Measurements from ENCODE around the gene CCDC85B. TPM values are rescaled to one million over a fixed set of nuclear protein-coding genes. Genes with fewer than 3 reads are reported as not detected.

Gene CCDC85B
- total and polyA plus RNA-seq, 2 of the 13 experiments (the other 11 are each of a cell fraction or from before 2014, with no cell fraction given) = 8.2 to 19.5 TPM

DNA sequence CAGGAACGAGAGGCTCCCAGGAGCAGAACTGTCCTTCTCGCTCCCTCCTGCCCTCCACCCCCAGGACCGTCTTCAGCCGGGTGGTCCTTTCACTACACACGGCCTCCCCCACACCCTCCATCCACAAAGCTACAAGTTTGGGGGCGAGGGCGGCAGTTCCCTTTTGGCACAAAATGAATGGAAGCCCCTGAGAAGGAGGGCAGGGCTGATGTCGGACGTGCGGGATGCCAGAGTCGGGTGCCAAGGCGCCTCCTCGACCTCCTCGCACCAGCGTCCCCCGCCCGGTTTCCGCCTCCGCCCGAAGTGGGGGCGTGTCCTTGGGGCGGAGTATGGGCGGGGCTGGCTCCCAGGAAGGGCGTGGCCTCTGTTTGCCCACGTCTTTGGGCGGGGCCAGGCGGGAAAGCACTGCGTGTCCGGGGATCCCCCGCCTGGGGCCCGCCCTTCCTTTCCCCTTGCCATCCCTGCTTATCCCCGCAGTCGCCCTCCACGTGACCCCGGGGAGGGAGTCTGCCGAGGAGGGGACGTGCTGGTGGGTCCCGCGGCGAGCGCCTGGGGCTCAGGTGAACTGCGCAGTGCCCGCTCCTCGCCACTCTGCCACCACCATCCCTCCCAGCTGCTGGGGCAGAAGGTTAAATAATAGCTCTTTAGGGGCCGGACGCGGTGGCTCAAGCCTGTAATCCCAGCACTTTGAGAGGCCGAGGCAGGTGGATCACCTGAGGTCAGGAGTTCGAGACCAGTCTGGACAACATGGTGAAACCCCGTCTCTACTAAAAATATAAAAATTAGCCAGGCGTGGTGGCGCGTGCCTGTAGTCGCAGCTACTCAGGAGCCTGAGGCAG, 16.9 kb upstream of the CCDC85B start:
- Histone ChIP-seq H3K9me3 (ENCODE audit: low read length) (no peaks in the 10 kb centered on the region), H3K9ac (ENCODE audit: insufficient read depth, low read depth, low read length) (peak overlapping the region; percentile 48), H3K4me3 (replicated peaks in 1 of 3; ENCODE audit: insufficient read depth in 1 of 3, low read depth in 2 of 3, low read length in 3 of 3) (peak overlapping the region; percentile 58 to 73 (median 63); a peak in 5 of 6 replicates), H3K27me3 (ENCODE audit: control insufficient read depth in 1 of 2, insufficient read depth in 2 of 2, low read length in 2 of 2) (no peaks in the 10 kb centered on the region; a peak in 1 of 5 replicates), H4K20me1 (ENCODE audit: insufficient read depth, low read length) (no peaks in the 10 kb centered on the region), H3K4me2 (ENCODE audit: low read depth, low read length) (peak overlapping the region; percentile 78), H3K27ac (ENCODE audit: extremely low read length, insufficient read depth, low read length) (peak overlapping the region; percentile 38), H3K36me3 (replicated peaks in 1 of 2; ENCODE audit: control insufficient read depth in 1 of 2, insufficient read depth in 2 of 2, low read length in 2 of 2) (0 out of 5 replicates have a peak, but pooled peaks cover 0 to 4% of the 10 kb centered on the region in 2 experiments), H3K4me1 (ENCODE audit: insufficient read depth, low read length) (peaks cover 39% of the 10 kb centered on the region), H2AFZ (ENCODE audit: low read length) (no peak overlapping the region), H3K79me2 (ENCODE audit: insufficient read depth, low read length) (no peaks in the 10 kb centered on the region)
- intact Hi-C loops (cut with micrococcal nuclease; ENCODE audit: unreplicated experiment) = no loop called here
- in situ Hi-C loops (cut with HindIII; ENCODE audit: extremely low pct_ligation_motif_present, low pct_unique_long_range_greater_than_20kb) = no loop called here
- peak; percentile 80 for DNase-seq (ENCODE audit: low spot score)
- no peak for FAIRE-seq
- POLR2A ChIA-PET = interaction anchor here (0.9 to 8.9 kb wide), 5 partner anchors 11 to 25 kb away, joined by 4 to 81 read pairs (median 4); partner anchors contain the start of genes CCDC85B, CFL1 and MUS81
- CTCF ChIA-PET (ENCODE audit: low intra/inter-chr PET ratio, low total read pairs) = interaction anchor here (1.2 to 1.4 kb wide), 2 partner anchors 11 to 116 kb away, joined by 3 to 9 read pairs; no protein-coding TSS in a partner anchor
- BruUV-seq (replicated peaks) = no TSS peak
- WGBS (ENCODE audit: low lambda C conversion rate) = 36% methylated on average over 20 of the region's 54 CpGs
- peak; percentile 45 for ATAC-seq
- TF ChIP-seq ZNF3 (CRISPR knock-in tag; IDR thresholded peaks at IDR 0.05) (no peak), CHD4 (IDR thresholded peaks at IDR 0.05; ENCODE audit: borderline replicate concordance, low read length) (peak; percentile 64; the same call in 1 of the 2 replicates), FOXP4 (CRISPR knock-in tag; IDR thresholded peaks at IDR 0.05) (peak; percentile 45; the same call in 1 of the 2 replicates), TARDBP (CRISPR knock-in tag; IDR thresholded peaks at IDR 0.05) (peak; percentile 62; the same call in 1 of the 2 replicates), FOXK1 (CRISPR knock-in tag; IDR thresholded peaks at IDR 0.05; ENCODE audit: borderline replicate concordance, low read depth) (no peak), MATR3 (CRISPR knock-in tag; IDR thresholded peaks at IDR 0.05) (no peak), HOXD1 (CRISPR knock-in tag; IDR thresholded peaks at IDR 0.05) (0 out of 2 replicates have a peak, but pooled peaks have one; percentile 35), ZNF33A (CRISPR knock-in tag; IDR thresholded peaks at IDR 0.05; ENCODE audit: borderline replicate concordance) (0 out of 2 replicates have a peak, but pooled peaks have one; percentile 75), ZHX2 (IDR thresholded peaks at IDR 0.05; ENCODE audit: low read depth) (0 out of 2 replicates have a peak, but pooled peaks have one; percentile 51), ZHX2 (CRISPR knock-in tag; IDR thresholded peaks at IDR 0.05; ENCODE audit: borderline replicate concordance) (no peak), ZNF616 (CRISPR knock-in tag; IDR thresholded peaks at IDR 0.05; ENCODE audit: low read depth) (peak; percentile 66; the same call in 1 of the 2 replicates), HCFC1 (IDR thresholded peaks at IDR 0.05; ENCODE audit: low read depth, low read length) (no peak), NFYB (CRISPR knock-in tag; IDR thresholded peaks at IDR 0.05) (no peak), GLI4 (CRISPR knock-in tag; IDR thresholded peaks at IDR 0.05; ENCODE audit: borderline replicate concordance) (no peak)
- TF ChIP-seq, protein P1, sequence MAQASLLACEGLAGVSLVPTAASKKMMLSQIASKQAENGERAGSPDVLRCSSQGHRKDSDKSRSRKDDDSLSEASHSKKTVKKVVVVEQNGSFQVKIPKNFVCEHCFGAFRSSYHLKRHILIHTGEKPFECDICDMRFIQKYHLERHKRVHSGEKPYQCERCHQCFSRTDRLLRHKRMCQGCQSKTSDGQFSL (CRISPR knock-in tag; IDR thresholded peaks at IDR 0.05) = no peak

Data from HepG2 (cell line).